ENCODE data around the gene MRPL4.

The MRPL4 gene

DNA sequence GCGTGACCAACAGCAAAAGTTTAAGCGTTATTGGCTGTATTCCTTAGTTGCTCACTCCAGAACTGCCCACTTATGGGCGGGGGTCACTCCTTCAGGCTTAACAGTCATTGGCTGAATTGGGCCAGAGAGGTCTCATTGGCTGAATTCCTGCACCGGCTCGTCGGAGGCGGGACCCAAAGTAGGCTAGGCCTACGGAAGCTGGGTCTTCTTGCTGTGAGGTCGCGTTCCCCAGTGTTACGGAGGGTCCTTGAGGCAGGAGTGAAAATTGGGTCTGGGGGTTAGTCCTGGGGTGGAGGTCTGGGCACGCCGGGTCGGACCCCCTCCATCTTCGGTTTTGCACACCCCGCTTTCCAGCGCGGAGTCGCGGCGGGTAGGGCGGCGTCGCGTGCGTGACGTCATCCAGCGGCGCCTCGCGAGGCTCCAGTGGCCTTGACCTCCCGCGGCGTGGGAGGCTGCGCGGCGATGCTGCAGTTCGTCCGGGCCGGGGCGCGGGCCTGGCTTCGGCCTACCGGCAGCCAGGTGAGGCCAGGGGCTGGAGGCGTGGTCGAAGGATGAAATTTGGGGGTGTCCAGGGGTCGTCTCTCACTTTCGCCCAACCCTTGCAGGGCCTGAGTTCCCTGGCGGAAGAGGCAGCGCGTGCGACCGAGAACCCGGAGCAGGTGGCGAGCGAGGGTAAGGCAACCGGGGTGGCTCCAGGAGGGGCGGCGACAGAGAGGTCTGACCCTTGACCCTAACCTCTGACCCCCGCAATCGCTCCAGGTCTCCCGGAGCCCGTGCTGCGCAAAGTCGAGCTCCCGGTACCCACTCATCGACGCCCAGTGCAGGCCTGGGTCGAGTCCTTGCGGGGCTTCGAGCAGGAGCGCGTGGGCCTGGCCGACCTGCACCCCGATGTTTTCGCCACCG lies at the start of gene MRPL4:
Gene MRPL4 (plus strand): TSS at position 423 of the 903 bp plus-strand sequence. CDS start 40 bp downstream, at position 463.
- peak; percentile 98 for DNase-seq

DNA sequence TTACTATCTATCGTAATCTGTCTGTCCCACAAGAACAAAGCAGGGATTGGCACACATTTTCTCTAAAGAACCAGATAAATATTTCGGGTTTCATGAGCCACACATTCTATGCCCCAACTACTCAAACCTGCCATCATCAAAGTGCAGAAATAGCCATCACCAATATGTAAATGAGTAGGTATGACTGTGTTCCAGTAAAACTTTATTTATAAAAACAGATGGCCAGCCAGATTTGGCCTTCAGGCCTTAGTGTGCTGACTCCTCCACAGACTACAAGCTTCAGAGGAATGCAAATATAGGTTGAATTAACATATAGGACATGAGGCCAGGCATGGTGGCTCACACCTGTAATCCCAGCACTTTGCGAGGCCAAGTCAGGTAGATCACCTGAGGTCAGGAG lies 48.3 kb upstream of the MRPL4 start:
- no peak for DNase-seq

DNA sequence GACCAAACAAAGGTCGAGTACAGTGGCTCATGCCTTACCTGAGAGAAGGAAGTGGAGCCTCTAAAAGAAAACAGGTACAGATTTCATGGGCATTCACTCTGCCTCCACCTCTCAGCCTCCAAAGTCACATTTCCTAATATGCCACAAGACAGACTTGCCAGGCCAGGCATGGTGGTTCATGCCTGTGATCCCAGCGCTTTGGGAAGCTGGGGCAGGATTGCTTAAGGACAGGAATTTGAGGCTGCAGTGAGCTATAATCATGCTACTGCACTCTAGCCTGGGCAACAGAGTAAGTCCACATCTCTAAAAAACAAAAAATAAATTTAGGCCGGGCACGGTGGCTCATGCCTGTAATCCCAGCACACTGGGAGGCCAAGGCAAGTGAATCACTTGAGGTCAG lies 46.4 kb upstream of the MRPL4 start:
- no peak for DNase-seq

DNA sequence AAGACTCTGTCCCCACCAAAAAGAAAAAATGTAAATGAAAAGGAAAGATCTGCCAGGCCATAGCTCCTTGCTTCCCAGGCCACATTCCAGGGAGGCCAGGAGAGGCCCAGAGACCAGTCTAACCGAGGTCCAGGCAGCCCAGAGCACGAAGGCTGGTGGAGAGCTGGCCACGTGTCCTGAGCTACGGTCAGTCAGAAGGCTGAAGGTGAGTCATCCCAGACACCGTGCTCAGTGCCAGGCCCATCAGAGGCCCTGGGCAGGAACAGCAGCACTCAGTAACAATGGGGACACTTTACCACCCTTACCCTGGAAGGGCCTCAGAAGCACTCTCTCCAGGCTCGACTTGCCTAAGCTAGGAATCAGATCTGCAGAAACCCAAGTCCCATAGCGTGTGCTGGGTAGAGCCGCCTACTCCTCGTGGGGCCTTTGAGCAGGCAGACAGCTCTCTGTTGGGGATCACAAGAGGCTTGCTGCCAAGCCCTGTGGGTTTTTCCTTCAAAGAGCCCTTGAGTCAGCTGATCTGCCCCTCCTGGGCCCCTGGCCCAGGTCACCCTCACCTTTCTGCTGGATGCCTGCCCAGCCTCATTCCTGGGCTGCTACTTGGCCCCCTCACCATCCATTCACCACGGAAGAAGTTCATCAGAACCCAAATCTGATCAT lies 45.7 kb upstream of the MRPL4 start:
- no peak for DNase-seq

DNA sequence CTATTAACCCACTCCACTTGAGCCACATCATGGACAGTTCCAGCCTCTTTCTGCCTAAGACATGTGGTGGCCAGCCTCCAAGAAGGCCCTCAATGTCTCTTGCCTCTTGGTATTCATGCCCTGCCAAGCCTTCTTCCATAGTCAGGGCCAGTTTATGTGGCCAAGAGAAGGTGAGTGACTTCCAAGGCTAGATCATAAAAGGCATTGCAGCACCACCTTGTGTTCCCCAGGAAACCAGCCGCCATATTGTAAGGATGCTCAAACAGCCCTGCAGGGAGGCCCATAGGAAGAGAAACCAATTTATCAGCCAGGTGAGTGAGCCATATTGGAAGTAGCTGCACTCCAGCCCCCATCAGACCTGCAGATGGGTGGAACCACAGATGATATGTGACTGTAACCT lies 45.0 kb upstream of the MRPL4 start:
- DNase-seq, result no peak

DNA sequence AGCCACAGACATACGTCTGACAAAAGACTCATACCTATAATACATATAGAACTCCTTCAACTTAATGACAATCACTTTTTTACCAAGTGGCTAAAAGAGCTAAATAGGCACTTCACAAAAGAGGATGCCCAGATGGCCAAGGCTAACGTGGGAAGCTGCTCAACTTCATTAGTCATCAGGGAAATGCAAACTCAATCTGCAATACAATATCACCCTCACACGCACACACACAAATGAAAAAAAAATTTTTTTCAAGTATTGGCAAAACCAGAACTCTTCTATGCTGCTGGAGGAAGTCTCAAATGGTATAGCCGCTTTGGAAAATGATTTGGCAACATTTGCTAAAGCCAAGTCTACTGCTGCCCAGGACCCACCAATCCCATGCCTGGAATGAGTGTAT lies 42.7 kb upstream of the MRPL4 start:
- no peak for DNase-seq

DNA sequence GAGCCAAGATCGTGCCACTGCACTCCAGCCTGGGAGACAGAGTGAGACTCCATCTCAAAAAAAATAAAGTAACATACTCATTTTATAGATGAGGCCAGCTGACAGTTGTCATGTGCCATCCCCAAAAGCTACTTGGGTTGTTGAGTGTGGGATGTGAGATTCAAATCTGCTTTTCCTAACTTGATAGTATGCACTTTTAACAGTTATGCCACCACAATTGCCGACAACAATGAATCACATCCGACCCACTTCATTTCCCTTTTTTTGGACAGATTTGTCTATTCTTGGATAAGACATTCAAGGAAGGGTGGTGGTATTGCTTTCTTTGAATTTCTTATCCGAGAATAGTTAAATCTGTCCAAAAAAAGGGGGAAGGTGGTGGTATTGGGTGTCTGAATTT lies 41.0 kb upstream of the MRPL4 start:
- no peak for DNase-seq

DNA sequence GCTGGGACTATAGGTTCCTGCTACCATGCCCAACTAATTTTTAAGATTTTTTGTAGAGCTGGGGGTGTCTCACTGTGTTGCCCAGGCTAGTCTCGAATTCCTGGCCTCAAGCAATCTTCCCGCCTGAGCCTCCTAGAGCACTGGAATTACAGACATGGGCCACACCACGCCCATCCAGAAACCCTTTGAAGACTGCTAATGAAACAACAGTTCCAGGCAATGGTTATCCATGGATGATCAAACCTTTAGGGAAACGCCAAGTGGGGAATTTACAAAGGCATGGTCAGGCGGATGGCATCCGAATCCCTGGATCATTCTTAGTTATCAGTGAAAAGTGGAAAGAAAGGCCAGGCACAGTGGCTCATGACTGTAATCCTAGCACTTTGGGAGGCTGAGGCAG lies 40.3 kb upstream of the MRPL4 start:
- DNase-seq, result no peak

DNA sequence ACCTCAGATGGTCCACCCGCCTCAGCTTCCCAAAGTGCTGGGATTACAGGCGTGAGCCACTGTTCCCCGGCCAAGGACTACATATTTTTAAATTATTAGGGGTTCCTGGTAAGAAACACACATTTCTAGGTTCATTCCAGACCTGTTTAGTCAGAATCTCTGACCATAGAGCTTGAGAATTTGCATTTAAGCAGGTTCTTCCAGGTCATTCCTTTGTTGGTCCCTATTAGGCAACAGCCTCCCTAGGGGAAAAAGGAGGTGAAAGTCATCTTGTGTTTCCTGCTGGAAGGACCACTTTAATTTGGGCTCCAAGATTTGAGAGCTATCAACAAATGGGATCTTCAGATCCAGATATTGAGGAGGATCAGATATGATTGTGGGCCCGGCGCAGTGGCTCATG lies 37.2 kb upstream of the MRPL4 start:
- no peak for DNase-seq

DNA sequence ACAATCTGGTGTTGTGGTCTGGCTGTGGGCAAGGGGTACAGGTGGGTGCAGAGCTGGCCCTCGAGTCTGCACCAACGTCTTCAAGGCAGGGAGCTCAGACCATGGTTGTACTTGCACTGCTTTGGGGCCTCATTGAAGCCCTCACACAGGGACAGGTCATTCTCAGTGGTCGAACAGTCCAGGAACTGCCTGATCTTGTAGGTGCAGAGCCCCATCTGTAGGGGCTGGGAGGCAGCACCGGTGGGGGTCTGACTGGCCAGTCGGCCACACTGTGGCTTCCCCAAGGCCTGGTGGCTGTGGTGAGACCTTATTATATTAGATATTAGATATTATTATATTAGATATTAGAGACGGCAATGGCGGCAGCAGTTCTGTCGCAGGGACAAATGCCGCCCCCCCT lies 34.9 kb upstream of the MRPL4 start:
- no peak for DNase-seq

DNA sequence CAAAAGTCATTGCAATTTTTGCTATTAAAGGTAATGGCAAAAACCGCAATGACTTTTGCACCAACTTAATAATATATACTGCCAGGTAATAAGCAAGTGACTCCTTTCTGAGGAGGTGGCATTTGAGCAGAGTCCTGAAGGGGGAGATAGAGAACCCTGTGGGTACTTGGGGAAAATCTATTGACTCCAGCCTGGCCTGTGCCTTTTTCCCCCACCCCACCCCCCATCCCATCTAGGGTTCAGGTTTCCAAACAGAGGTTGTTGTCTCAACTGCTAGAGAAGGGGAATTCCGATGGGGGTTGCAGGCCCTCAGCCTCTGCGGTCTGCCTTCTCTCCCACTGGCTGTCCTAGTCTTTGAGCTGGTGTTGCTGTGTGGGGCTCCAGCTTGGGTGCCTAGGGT lies 32.3 kb upstream of the MRPL4 start:
- DNase-seq, result peak; percentile 77

DNA sequence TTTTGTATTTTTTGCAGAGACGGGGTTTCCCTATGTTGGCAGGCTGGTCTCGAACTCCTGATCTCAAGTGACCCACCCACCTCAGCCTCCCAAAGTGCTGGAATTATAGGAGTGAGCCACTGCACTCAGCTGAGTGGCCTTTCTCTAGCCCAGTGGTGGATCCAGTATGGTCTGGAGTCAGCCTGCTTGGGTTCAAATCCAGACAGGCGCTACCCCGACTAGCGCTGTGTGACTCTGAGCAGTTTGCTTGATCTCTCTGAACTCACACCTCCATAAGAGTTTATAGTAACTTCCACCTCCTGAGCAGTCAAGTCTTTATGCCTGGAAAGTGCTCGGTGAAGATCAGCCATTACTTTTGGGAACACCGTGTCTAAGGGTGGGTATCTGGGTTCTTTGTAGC lies 31.3 kb upstream of the MRPL4 start:
- DNase-seq, result no peak

DNA sequence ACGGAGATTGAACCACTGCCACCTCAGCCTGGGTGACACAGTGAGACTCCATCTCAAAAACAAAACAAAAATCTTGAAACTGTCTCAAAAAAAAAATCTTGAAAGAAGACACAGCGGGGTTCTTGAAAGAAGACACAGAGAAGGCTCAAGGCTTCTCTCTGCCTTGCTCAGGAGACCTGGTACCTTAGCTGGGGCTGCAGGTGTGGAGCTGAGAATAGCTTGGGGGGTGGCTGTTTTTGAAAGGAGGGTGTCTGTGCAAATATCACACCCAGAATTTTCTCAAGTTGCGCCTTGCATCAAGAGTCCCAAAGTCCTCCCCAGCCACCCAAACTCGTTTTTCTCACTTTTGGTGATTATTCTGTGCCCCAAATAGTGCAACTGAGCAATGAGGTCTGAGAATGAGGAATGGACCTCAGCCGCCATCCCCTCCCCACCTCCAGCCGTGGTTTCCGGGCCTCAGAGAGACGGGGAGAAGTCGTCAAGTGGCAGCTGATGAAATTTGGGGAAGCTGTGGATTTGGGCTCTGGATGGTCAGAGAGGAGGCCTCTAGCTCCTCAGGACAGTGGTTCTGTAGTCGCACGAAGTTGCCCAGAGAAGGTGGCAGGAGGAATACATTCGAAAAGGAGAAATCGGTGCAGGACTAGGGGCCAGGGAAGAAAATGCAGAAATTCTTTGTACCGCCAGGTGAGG lies 29.7 kb upstream of the MRPL4 start:
- no peak for DNase-seq

DNA sequence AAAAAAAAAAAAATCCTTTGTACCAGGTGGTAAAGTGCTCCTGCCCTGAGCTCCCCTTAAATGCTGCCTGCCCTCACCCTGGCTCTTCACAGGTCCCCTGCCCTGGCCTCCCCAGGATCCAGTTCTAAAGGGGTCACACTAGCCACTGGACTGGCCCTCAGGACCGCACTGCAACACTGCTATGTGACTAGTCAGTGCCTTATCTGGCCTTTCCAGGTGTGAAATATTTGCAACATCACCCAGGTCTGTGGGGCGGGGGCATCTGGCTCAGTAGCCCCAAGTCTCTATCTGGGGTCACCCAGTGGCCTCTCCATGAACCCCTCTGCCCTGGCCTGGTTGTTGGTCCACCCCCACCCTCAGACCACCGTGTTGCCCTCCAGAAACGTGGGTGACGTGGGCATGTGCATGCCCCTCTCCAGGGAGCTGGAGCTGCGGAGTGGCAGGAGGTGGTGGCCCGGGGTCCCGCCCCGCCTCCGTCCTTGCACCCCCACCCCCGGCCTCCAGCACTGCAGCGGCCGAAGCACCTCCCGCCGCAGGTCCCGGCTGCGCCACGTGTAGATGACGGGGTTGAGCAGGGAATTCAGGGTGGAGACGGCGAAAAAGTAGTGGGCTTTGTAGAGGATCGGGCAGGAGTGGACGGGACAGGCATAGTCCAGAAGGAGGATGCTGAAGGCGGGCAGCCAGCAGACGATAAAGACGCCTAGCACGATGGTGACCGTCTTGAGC lies 28.4 kb upstream of the MRPL4 start:
- no peak for DNase-seq

DNA sequence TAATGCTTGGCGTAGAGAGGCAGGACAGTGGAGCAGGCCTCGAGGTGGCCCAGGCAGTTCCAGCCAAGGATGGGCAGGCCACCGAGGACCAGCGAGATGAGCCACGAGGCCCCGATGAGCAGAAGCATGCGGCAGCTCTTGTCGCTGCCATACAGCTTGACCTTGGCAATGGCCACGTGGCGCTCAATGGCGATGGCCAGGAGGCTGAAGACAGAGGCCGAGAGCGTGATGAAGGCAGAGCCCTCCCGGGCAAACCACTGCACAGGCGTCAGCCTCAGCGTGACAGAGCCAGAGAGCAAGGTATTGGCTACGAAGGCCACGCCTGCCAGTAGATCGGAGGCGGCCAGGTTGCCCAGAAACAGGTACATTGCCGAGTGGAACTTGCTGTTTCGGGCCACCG lies 27.7 kb upstream of the MRPL4 start:
- no peak for DNase-seq

DNA sequence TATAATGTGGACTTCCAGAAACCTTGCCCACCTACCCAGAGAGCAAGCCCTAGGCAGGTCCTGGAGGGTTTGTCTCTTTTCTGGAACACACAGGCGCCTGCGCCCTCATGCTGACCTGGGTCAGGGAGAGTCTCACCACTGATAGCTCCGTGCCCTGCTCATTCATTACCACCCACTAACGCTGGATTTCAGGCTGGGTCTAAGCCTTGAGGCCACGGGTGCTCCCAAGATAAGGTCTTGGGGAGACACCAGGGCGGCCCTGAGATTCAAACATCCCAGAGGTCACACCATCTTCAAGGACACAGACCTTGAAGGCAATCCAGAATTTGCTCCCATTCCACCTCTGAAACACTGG lies 26.0 kb upstream of the MRPL4 start:
- DNase-seq, result no peak

DNA sequence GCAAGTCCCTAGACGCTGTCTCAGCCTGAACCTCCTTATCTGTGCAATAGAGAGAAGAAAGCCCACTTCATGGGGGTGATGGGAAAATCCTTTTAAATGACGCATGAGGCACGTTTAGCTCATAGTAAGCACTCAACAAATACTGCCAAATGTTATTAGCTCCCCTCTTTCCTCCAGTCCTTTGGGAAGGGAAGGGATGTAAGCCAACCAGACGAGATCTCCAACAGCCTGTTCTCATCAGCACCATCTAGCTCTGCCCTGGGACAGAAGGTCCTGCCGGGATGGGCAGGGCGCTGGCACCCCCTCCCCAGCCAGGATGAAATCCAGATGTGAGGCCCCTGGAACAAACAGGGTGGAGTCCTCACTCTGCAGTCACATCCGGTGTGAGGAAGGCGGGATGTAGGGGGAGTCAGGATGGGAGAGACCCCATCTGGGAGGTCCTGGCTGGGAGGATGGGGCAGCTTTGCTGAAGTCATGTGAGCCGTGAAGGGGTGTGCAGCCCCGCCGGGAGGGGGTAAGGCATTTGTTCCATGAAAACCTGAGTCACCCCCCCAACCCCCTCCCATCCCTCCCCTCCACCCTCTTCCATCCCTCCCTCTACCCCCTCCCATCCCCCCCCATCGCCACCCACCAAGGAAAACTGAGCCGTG lies 25.5 kb upstream of the MRPL4 start:
- DNase-seq, result no peak

DNA sequence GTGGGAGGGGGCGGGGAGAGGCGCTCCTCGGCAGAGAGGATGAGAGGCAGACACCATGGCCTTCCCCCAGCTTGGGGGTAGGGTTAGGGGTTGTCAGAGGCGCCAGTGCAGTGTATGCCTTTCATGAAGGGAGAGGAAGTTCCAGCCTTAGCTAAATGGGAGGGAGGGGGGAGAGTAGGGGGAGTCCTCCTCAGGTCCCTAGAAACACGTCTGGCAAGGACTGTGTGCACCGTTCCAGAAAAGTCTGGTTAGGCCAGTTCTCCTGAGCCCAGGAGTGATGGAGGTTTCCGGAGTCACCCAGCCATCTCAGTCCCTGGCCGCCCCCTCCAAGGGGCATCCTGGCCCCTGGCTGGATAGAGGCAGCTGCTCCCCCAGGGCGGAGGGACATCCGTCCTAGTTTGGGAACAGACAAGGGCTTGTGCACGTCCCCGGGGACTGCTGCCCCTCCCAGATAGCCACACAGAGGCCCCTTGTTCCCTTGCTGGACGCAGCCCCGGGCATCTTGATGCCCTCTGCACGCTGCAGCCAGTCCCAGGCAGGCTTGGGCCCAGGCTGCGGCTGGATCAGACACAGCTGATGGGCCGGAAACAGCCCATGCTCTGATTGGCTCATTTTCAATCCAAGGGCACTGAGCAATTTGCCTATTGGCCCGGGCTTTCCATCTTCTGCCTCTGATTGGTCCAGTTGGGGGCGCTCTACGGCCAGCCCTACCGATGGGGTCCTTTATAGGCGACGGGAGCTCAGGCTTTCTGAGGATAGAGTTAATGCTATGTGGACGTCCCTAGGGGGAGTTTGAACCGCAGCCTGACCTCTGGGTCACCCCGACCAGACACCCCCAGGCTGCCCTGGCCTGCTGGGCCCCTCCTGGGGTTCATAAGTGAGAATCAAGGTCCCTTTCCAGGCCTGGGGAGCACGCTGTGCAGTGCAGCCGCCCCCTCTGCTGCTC lies 24.7 kb upstream of the MRPL4 start:
- no peak for DNase-seq

DNA sequence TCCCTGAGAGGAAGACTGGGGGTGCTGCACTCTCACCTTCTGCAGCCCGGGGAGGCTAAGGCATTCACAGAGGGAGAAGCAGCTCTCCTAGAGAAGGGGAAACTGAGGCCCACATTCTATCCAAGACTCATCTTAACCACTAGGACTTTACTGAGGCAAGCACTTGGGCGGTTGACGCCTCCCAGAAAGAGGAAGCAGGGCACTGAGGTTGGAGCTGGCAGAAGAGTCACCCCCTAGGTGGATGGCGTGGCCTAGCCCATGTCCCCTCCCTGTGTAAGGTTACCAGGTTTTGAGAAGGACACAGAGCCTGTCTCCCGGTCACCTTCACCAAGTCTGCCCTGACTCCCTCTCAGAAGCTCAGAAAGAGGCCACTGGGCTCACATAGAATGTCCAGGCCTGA lies 23.6 kb upstream of the MRPL4 start:
- DNase-seq, result no peak

DNA sequence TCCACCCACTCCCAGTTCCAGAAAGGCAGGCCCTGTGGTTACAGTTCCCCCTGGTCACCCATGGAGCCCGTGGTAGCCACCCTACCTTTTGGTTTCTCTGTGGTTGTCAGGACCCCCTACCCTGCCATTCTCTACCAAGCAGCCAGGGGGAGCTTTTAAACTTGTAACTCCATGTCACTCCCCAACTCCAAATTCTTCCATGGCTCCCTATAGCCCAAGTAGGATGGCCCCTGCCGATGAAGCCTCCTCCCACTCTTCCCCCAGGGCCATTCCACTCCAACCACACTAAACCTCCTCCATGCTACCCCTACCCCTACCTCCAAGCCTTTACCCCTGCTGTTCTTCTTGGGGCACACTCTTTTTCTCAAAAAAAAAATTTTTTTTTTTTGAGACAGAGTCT lies 23.1 kb upstream of the MRPL4 start:
- peak; percentile 31 for DNase-seq

DNA sequence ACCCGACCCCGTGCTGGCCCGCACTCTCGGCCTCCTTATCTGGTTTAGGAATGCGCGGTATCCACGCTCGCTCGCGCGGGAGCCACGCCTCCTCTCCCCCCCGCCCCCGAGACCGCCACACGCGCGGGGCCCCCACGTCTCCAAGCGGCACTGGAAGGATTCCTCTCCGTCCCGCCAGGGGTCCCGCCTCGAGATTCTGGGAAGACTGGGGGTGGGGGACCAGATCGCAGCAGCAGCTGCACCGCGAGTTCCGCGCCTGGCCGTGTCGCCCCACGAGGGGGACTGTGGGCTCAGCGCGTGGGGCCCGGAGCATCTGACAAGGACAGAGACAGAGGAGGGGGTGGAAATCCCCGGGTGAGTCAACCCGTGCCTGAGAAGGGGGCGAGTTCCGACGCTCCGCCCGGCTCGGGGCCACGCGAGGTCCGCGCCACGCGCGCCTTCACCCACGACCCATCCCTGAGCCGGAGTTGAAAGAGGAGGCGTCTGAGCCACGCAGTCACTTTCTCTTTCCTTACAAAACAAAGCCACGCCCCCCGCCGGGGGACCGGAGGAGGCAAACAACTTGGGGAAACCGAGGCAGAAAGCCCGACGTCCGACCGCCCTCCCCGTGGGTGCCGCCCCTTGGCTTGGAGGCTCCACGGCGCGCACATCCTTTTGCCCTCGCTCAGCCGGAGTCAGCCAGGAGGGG lies 21.7 kb upstream of the MRPL4 start:
- no peak for DNase-seq
